ENCODE measurements around the gene ZNRF1. TPM values are rescaled to one million over a fixed set of nuclear protein-coding genes. Genes with fewer than 3 reads are reported as not detected.
A peak's percentile ranks its signal among the peaks of the same experiment; 100 is the strongest.

Gene ZNRF1
- total and polyA plus RNA-seq, 2 donors (not counting 1 experiment from before 2014, with no cell fraction given), result 0.27 to 0.76 TPM

- Histone ChIP-seq H3K9ac (ENCODE audit: low read length) (peak overlapping the region; percentile 25), H3K4me1 (ENCODE audit: control insufficient read depth in 2 of 2, insufficient read depth in 2 of 2, low read length in 2 of 2) (peaks cover 40 to 48% of the 10 kb centered on the region in 2 donors), H3K4me2 (replicated peaks; ENCODE audit: low read depth, low read length, poor library complexity, severe bottlenecking) (peak overlapping the region; percentile 52), H3K36me3 (replicated peaks in 1 of 2; ENCODE audit: control extremely low read depth in 1 of 2, control insufficient read depth in 1 of 2, extremely low read depth in 1 of 2, insufficient read depth in 2 of 2, low read length in 1 of 2) (no peaks in the 10 kb centered on the region), H3K9me3 (ENCODE audit: control extremely low read depth in 1 of 3, control insufficient read depth in 2 of 3, insufficient read depth in 1 of 3, low read length in 2 of 3) (peaks cover 0 to 15% (median 0%) of the 10 kb centered on the region in 3 donors), H3K27me3 (replicated peaks in 1 of 4; ENCODE audit: control extremely low read depth in 1 of 4, control insufficient read depth in 3 of 4, insufficient read depth in 4 of 4, low read length in 3 of 4) (peaks cover 0 to 95% (median 35%) of the 10 kb centered on the region in 4 experiments), H3K27ac (ENCODE audit: low read length in 2 of 2) (no peak overlapping the region), H2AFZ (ENCODE audit: insufficient read depth, low read depth, low read length, poor library complexity, severe bottlenecking) (no peak overlapping the region), H4K20me1 (ENCODE audit: control insufficient read depth, insufficient read depth, low read length, poor library complexity, severe bottlenecking) (no peaks in the 10 kb centered on the region), H3K4me3 (ENCODE audit: control extremely low read depth in 1 of 5, extremely low read depth in 1 of 5, insufficient read depth in 1 of 5, low read depth in 2 of 5, low read length in 4 of 5) (peak overlapping the region in 1 of 5 experiments; percentile 13), H3K79me2 (ENCODE audit: control insufficient read depth, insufficient read depth, low read length) (no peaks in the 10 kb centered on the region)
- Mint-ChIP-seq H3K4me1 (peaks cover 39% of the 10 kb centered on the region), H3K27me3 (peaks cover 65% of the 10 kb centered on the region), H3K4me3 (peak overlapping the region; percentile 69), H3K27ac (peak overlapping the region; percentile 13), H3K9me3 (ENCODE audit: insufficient read depth) (no peaks in the 10 kb centered on the region)
- peak; percentile 63 for DNase-seq
- WGBS (ENCODE audit: insufficient coverage), result 36% methylated on average over 26 of the region's 27 CpGs
- peak; percentile 49 for ATAC-seq (ENCODE audit: low read depth)
- intact Hi-C loops (cut with micrococcal nuclease), result no loop called here
- no peak for TF ChIP-seq EZH2 (IDR thresholded peaks at IDR 0.05; ENCODE audit: borderline replicate concordance, insufficient read depth, low read depth, low read length, poor library complexity, severe bottlenecking)
- TF ChIP-seq, protein P1, sequence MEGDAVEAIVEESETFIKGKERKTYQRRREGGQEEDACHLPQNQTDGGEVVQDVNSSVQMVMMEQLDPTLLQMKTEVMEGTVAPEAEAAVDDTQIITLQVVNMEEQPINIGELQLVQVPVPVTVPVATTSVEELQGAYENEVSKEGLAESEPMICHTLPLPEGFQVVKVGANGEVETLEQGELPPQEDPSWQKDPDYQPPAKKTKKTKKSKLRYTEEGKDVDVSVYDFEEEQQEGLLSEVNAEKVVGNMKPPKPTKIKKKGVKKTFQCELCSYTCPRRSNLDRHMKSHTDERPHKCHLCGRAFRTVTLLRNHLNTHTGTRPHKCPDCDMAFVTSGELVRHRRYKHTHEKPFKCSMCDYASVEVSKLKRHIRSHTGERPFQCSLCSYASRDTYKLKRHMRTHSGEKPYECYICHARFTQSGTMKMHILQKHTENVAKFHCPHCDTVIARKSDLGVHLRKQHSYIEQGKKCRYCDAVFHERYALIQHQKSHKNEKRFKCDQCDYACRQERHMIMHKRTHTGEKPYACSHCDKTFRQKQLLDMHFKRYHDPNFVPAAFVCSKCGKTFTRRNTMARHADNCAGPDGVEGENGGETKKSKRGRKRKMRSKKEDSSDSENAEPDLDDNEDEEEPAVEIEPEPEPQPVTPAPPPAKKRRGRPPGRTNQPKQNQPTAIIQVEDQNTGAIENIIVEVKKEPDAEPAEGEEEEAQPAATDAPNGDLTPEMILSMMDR (IDR thresholded peaks at IDR 0.05), result no peak
- ChIA-PET CTCF (interaction anchor here (0.5 to 6.8 kb wide), 9 partner anchors 26 to 399 kb away, joined by 3 to 87 read pairs (median 4); partner anchors contain the start of gene ZNRF1), POLR2A (no interaction called here)
Observed at GRCh38 chr16:75108792-75109731, 110.2 kb downstream of the ZNRF1 start.

Measured in B cell (primary cell).